NCI-H226 (cell line): ENCODE results near the gene GRID1.
"Not testable (repeated sequence)": the region's sequence is repeated elsewhere in the genome, so short reads cannot be mapped to it uniquely, and the experiment has no call there.

ENCODE experiments used
- DNase-seq: peaks from one replicate; pipeline ENCODE4 v3.0.0-alpha.2; 2015

The GRID1 gene

GRCh38 chr10:85851325-85851724 lies 515.3 kb downstream of the GRID1 start:
- no peak for DNase-seq

- DNase-seq: no peak
These were observed 515.9 kb downstream of the GRID1 start for GRCh38 chr10:85850736-85851135.

- no peak for DNase-seq
These were observed 517.3 kb downstream of the GRID1 start for GRCh38 chr10:85849315-85849714.

GRCh38 chr10:85848756-85849155 lies 517.8 kb downstream of the GRID1 start:
- no peak for DNase-seq

GRCh38 chr10:85847085-85847484 lies 519.5 kb downstream of the GRID1 start:
- no peak for DNase-seq

- DNase-seq: not testable (repeated sequence)
These were observed 527.9 kb downstream of the GRID1 start for GRCh38 chr10:85838660-85839059.

GRCh38 chr10:85832988-85833387 lies 533.6 kb downstream of the GRID1 start:
- no peak for DNase-seq

- no peak for DNase-seq
These were observed 535.2 kb downstream of the GRID1 start for GRCh38 chr10:85831422-85831821.

GRCh38 chr10:85826377-85826776 lies 540.2 kb downstream of the GRID1 start:
- no peak for DNase-seq

GRCh38 chr10:85811405-85811804 lies 555.2 kb downstream of the GRID1 start:
- no peak for DNase-seq

- DNase-seq: no peak
These were observed 555.9 kb downstream of the GRID1 start for GRCh38 chr10:85810674-85811073.

- no peak for DNase-seq
These were observed 571.1 kb downstream of the GRID1 start for GRCh38 chr10:85795460-85795859.

- no peak for DNase-seq
These were observed 572.0 kb downstream of the GRID1 start for GRCh38 chr10:85794553-85794952.

- DNase-seq: no peak
These were observed 574.1 kb downstream of the GRID1 start for GRCh38 chr10:85792533-85792858.

- no peak for DNase-seq
These were observed 574.6 kb downstream of the GRID1 start for GRCh38 chr10:85791818-85792532.

- DNase-seq: no peak
These were observed 576.4 kb downstream of the GRID1 start for GRCh38 chr10:85789982-85790789.

- DNase-seq: no peak
These were observed 577.5 kb downstream of the GRID1 start for GRCh38 chr10:85789125-85789524.

GRCh38 chr10:85788570-85788969 lies 578.0 kb downstream of the GRID1 start:
- DNase-seq: no peak

GRCh38 chr10:85787881-85788280 lies 578.7 kb downstream of the GRID1 start:
- no peak for DNase-seq

- DNase-seq: no peak
These were observed 579.2 kb downstream of the GRID1 start for GRCh38 chr10:85787393-85787792.

GRCh38 chr10:85786401-85786899 lies 580.1 kb downstream of the GRID1 start:
- DNase-seq: no peak

- no peak for DNase-seq
These were observed 581.8 kb downstream of the GRID1 start for GRCh38 chr10:85784792-85785191.

GRCh38 chr10:85781404-85781803 lies 585.2 kb downstream of the GRID1 start:
- no peak for DNase-seq

- DNase-seq: no peak
These were observed 588.5 kb downstream of the GRID1 start for GRCh38 chr10:85778074-85778473.
